DOHH2 (cell line): Measurements from ENCODE around the gene S100A11.

ENCODE experiments used
- H3F3A ChIP-seq: fragments of 200-600 bp; sonication (generic), shearing (Covaris generic); 2 replicates; pipeline ENCODE4 v1.6.0; 2016; ENCODE audit warnings: antibody characterized with exemption, mild to moderate bottlenecking; ENCODE audit not compliant: control insufficient read depth, insufficient read depth
- H3K27ac ChIP-seq: fragments of 200-600 bp; sonication (generic); 2 replicates; pipeline ENCODE4 v1.5.1; 2014; ENCODE audit warnings: low read depth, mild to moderate bottlenecking, low read length, moderate library complexity
- H3K27me3 ChIP-seq: fragments of 200-600 bp; sonication (generic); 2 replicates; pipeline ENCODE4 v1.6.1; 2014; ENCODE audit warnings: mild to moderate bottlenecking, low read length, mixed read lengths; ENCODE audit not compliant: control insufficient read depth
- H3K36me3 ChIP-seq: fragments of 200-600 bp; sonication (generic); 2 replicates; pipeline ENCODE4 v1.6.1; 2014; ENCODE audit warnings: mild to moderate bottlenecking, low read length, moderate library complexity, mixed read lengths; ENCODE audit not compliant: control insufficient read depth
- H3K4me1 ChIP-seq: fragments of 200-600 bp; sonication (generic); 2 replicates; pipeline ENCODE4 v1.6.1; 2014; ENCODE audit warnings: mild to moderate bottlenecking, low read length, mixed read lengths; ENCODE audit not compliant: control insufficient read depth
- H3K4me2 ChIP-seq: fragments of 200-600 bp; sonication (generic); 2 replicates; pipeline ENCODE4 v1.6.0; 2014; ENCODE audit warnings: mild to moderate bottlenecking, low read length, moderate library complexity
- H3K4me3 ChIP-seq: fragments of 200-600 bp; sonication (generic); 2 replicates; pipeline ENCODE4 v1.5.1; 2014; ENCODE audit warnings: mild to moderate bottlenecking, low read length, mixed read lengths
- H3K79me2 ChIP-seq: fragments of 200-600 bp; sonication (generic); 2 replicates; pipeline ENCODE4 v1.6.1; 2014; ENCODE audit warnings: mild to moderate bottlenecking, low read length, mixed read lengths; ENCODE audit not compliant: control insufficient read depth
- H3K9me2 ChIP-seq: fragments of 200-600 bp; sonication (generic); replicated peaks from 2 replicates; pipeline ENCODE4 v1.6.1; 2014; ENCODE audit warnings: mild to moderate bottlenecking, low read length, mixed read lengths; ENCODE audit not compliant: control insufficient read depth
- H3K9me3 ChIP-seq: fragments of 200-600 bp; sonication (generic); 2 replicates; pipeline ENCODE4 v1.6.1; 2014; ENCODE audit warnings: antibody characterized with exemption, low read length, mixed read lengths; ENCODE audit not compliant: control insufficient read depth, insufficient read depth
- H4K20me1 ChIP-seq: fragments of 200-600 bp; sonication (generic); 2 replicates; pipeline ENCODE4 v1.6.0; 2014; ENCODE audit warnings: low read depth, mild to moderate bottlenecking, antibody characterized with exemption, low read length, moderate library complexity; ENCODE audit not compliant: control insufficient read depth, insufficient read depth
- CTCF ChIP-seq: fragments of 200-600 bp; sonication (generic); IDR thresholded peaks from one replicate; pipeline ENCODE4 v1.5.1; 2014; ENCODE audit warnings: antibody characterized with exemption, mild to moderate bottlenecking, low read depth, low read length; ENCODE audit not compliant: poor library complexity, severe bottlenecking
- EZH2phosphoT487 ChIP-seq: fragments of 200-600 bp; sonication (generic); IDR thresholded peaks from 2 replicates; pipeline ENCODE4 v1.6.1; 2017; ENCODE audit warnings: borderline replicate concordance, mild to moderate bottlenecking, antibody characterized with exemption, low read length, moderate library complexity, mixed read lengths

S100A11 gene

DNA sequence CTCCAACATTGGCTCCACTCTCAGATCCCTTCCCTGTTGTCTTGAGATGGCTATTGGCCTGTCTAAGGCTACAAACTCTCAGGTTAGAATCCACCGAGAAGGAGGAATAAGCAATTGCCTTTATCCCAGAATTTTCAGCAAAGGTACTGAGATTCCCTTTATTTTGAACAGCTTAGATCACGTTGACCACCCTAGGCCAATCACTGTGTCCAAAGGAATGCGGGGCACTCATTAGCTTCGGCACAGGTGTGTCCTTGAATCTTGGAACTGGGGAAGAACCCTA is 6.9 kb downstream of the S100A11 start:
- H3K9me2 ChIP-seq: no peaks in the 10 kb centered on the region
- H3K9me3 ChIP-seq: no peaks in the 10 kb centered on the region
- no peaks in the 10 kb centered on the region for H4K20me1 ChIP-seq
- no peak overlapping the region for H3K4me3 ChIP-seq
- peaks cover 16% of the 10 kb centered on the region for H3K36me3 ChIP-seq
- H3K27ac ChIP-seq: no peak overlapping the region
- H3K4me1 ChIP-seq: peaks cover 14% of the 10 kb centered on the region
- no peaks in the 10 kb centered on the region for H3K27me3 ChIP-seq
- no peak for TF ChIP-seq EZH2phosphoT487
- TF ChIP-seq CTCF: no peak
- H3K4me2 ChIP-seq: no peak overlapping the region
- H3F3A ChIP-seq: peaks cover 2% of the 10 kb centered on the region
- H3K79me2 ChIP-seq: peaks cover 2% of the 10 kb centered on the region; the same call in 1 of the 2 replicates

GRCh38 chr1:152029144-152029928 is 7.5 kb downstream of the S100A11 start:
- Histone ChIP-seq H3K4me3 (no peak overlapping the region), H3K27me3 (no peaks in the 10 kb centered on the region)

DNA sequence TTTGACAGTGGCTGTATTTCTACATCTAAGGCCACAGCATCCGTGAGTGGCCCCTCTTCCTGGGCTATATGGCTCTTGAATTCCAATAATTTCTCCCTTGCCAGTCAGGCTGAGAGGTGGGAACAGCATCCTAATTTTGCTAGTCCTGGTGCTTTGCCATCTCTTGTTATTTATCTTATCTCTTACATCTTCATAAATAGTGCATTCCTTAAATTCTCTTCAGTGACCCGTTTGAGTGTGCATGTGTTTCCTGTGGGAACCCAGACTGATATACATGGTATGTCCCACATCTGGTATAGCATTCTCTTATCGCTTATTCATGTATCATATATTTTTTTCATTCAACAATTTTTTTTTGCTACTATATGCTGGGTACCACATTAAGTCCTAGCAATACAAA is 9.9 kb downstream of the S100A11 start:
- TF ChIP-seq EZH2phosphoT487: no peak
- no peak for TF ChIP-seq CTCF

More at GRCh38 chr1:152029144-152029928, 7.5 kb downstream of the S100A11 start:
- no peaks in the 10 kb centered on the region for H3K79me2 ChIP-seq
- H3K4me2 ChIP-seq: no peak overlapping the region
- no peaks in the 10 kb centered on the region for H4K20me1 ChIP-seq
- no peaks in the 10 kb centered on the region for H3K9me2 ChIP-seq
- H3K27ac ChIP-seq: no peak overlapping the region
- TF ChIP-seq EZH2phosphoT487: no peak
- no peak for TF ChIP-seq CTCF
- no peaks in the 10 kb centered on the region for H3F3A ChIP-seq
- no peaks in the 10 kb centered on the region for H3K9me3 ChIP-seq
- H3K4me1 ChIP-seq: peaks cover 9% of the 10 kb centered on the region
- peaks cover 16% of the 10 kb centered on the region for H3K36me3 ChIP-seq

More for the DNA sequence above, 9.9 kb downstream of the S100A11 start:
- H3K27me3 ChIP-seq: no peaks in the 10 kb centered on the region
- H3K9me3 ChIP-seq: no peaks in the 10 kb centered on the region
- no peaks in the 10 kb centered on the region for H3K36me3 ChIP-seq
- H4K20me1 ChIP-seq: no peaks in the 10 kb centered on the region
- H3K4me2 ChIP-seq: no peak overlapping the region
- H3K27ac ChIP-seq: no peak overlapping the region
- no peaks in the 10 kb centered on the region for H3K9me2 ChIP-seq
- no peaks in the 10 kb centered on the region for H3F3A ChIP-seq
- H3K4me3 ChIP-seq: no peak overlapping the region
- H3K4me1 ChIP-seq: 0 out of 2 replicates have a peak, but pooled peaks cover 3% of the 10 kb centered on the region
- H3K79me2 ChIP-seq: no peaks in the 10 kb centered on the region
